Neural cell (in vitro differentiated cells): ENCODE data around the gene ZG16B. TPM values are rescaled to one million over a fixed set of nuclear protein-coding genes. Genes with fewer than 3 reads are reported as not detected.

Experiments
- H2AFZ ChIP-seq: fragments of 200-600, 300-800 bp; sonication (generic), shearing (Covaris generic); 2 replicates; pipeline ENCODE4 v1.6.0; 2014; ENCODE audit warnings: low read depth, mild to moderate bottlenecking, antibody characterized with exemption, low read length, moderate library complexity
- H3F3A ChIP-seq: fragments of 200-600 bp; shearing (Covaris generic); 2 replicates; pipeline ENCODE4 v1.6.1; 2016; ENCODE audit warnings: mild to moderate bottlenecking, moderate library complexity, mixed read lengths, antibody characterized with exemption, low read length; ENCODE audit not compliant: insufficient read depth, poor library complexity, severe bottlenecking
- H3K27ac ChIP-seq: fragments of 200-600, 300-800 bp; sonication (generic), shearing (Covaris generic); 2 replicates; pipeline ENCODE4 v1.5.1; 2014; ENCODE audit warnings: mild to moderate bottlenecking, low read length, moderate library complexity
- H3K27me3 ChIP-seq: fragments of 300-800, 200-600 bp; sonication (generic), shearing (Covaris generic); 2 replicates; pipeline ENCODE4 v1.6.0; 2014; ENCODE audit warnings: mild to moderate bottlenecking, low read depth, low read length, moderate library complexity; ENCODE audit not compliant: insufficient read depth
- H3K36me3 ChIP-seq: fragments of 300-800, 200-600 bp; sonication (generic), shearing (Covaris generic); 2 replicates; pipeline ENCODE4 v1.5.1; 2014; ENCODE audit warnings: mild to moderate bottlenecking, antibody characterized with exemption, low read length, moderate library complexity; ENCODE audit not compliant: insufficient read depth
- H3K4me2 ChIP-seq: fragments of 300-800, 200-600 bp; sonication (generic), shearing (Covaris generic); 2 replicates; pipeline ENCODE4 v1.6.0; 2014; ENCODE audit warnings: mild to moderate bottlenecking, low read length
- H3K4me3 ChIP-seq: fragments of 300-800, 200-600 bp; sonication (generic), shearing (Covaris generic); 2 replicates; pipeline ENCODE4 v1.5.1; 2014; ENCODE audit warnings: mild to moderate bottlenecking, low read length, moderate library complexity
- H3K79me2 ChIP-seq: fragments of 200-600 bp; shearing (Covaris generic); replicated peaks from 2 replicates; pipeline ENCODE4 v1.6.0; 2014; ENCODE audit warnings: mild to moderate bottlenecking, low read length, moderate library complexity; ENCODE audit not compliant: insufficient read depth
- H3K9ac ChIP-seq: fragments of 300-800, 200-600 bp; sonication (generic), shearing (Covaris generic); 2 replicates; pipeline ENCODE4 v1.6.1; 2016; ENCODE audit warnings: mild to moderate bottlenecking, low read length, mixed read lengths
- H3K9me2 ChIP-seq: fragments of 200-600 bp; shearing (Covaris generic); 2 replicates; pipeline ENCODE4 v1.6.1; 2016; ENCODE audit warnings: mild to moderate bottlenecking, low read length, mixed read lengths; ENCODE audit not compliant: insufficient read depth
- H3K9me3 ChIP-seq: fragments of 200-600, 300-800 bp; sonication (generic), shearing (Covaris generic); 2 replicates; pipeline ENCODE4 v1.6.1; 2016; ENCODE audit warnings: mild to moderate bottlenecking, mixed run types, low read length, moderate library complexity, mixed read lengths
- H4K20me1 ChIP-seq: fragments of 200-600 bp; shearing (Covaris generic); 2 replicates; pipeline ENCODE4 v1.6.1; 2016; ENCODE audit warnings: mild to moderate bottlenecking, mixed run types; ENCODE audit not compliant: insufficient read depth
- EP300 ChIP-seq: fragments of 450-650 bp; conservative IDR thresholded peaks from 2 replicates; pipeline ENCODE4 v1.6.1; 2014; ENCODE audit warnings: antibody characterized with exemption, mild to moderate bottlenecking, moderate library complexity; ENCODE audit not compliant: poor library complexity, severe bottlenecking
- EZH2 ChIP-seq: fragments of 200-600, 300-800 bp; shearing (Covaris generic), sonication (generic); IDR thresholded peaks from 2 replicates; pipeline ENCODE4 v1.6.1; 2014; ENCODE audit warnings: antibody characterized with exemption, low read length, borderline replicate concordance, mild to moderate bottlenecking; ENCODE audit not compliant: insufficient read depth, poor library complexity, severe bottlenecking
- MXI1 ChIP-seq: fragments of 450-650 bp; conservative IDR thresholded peaks from 2 replicates; pipeline ENCODE4 v1.6.1; 2014; ENCODE audit warnings: antibody characterized with exemption, mild to moderate bottlenecking; ENCODE audit not compliant: poor library complexity, severe bottlenecking
- POLR2AphosphoS5 ChIP-seq: IDR thresholded peaks from 2 replicates; pipeline ENCODE4 v1.6.1; 2012
- RAD21 ChIP-seq: fragments of 450-650 bp; conservative IDR thresholded peaks from 2 replicates; pipeline ENCODE4 v1.6.1; 2014; ENCODE audit warnings: antibody characterized with exemption, mild to moderate bottlenecking, moderate library complexity
- SMC3 ChIP-seq: fragments of 450-650 bp; conservative IDR thresholded peaks from 2 replicates; pipeline ENCODE4 v1.6.1; 2014; ENCODE audit warnings: antibody characterized with exemption, mild to moderate bottlenecking, moderate library complexity; ENCODE audit not compliant: poor library complexity
- TAF1 ChIP-seq: IDR thresholded peaks from 2 replicates; pipeline ENCODE4 v1.6.1; 2012; ENCODE audit warnings: low read depth
- polyA plus RNA-seq: library from polyadenylated mRNA; depleted of rRNA; stranded (reverse); fragments of >200 nt; gene quantifications from 2 replicates; pipeline ENCODE4 v1.2.3, GENCODE V29; 2014
- TF ChIP-seq, protein P1 (sequence below): fragments of 450-650 bp; IDR thresholded peaks from 2 replicates; pipeline ENCODE4 v1.5.1; 2014; ENCODE audit warnings: antibody characterized with exemption, mild to moderate bottlenecking, moderate library complexity; ENCODE audit not compliant: poor library complexity, severe bottlenecking
- TF ChIP-seq, protein P2 (sequence below): IDR thresholded peaks from 2 replicates; pipeline ENCODE4 v1.6.1; 2012; ENCODE audit warnings: borderline replicate concordance

ZG16B gene
- polyA plus RNA-seq, 1 donor from 2014 or later, result not detected

DNA sequence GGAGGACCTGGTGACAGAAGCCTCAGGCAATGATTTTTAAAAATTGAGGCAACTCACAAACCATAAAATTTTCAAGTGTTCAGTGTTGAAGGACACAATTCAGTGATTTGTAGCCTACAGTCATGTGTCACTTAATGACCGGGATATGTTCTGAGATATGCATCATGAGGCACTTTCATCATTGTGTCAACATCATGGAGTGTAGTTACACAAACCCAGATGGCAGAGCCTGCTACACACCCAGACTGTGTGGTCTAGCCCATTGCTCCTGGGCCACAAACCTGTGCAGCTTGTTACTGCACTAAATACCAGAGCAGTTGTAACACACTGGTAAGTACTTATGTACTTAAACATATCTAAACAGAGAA, 30.3 kb upstream of the ZG16B start:
- no peaks in the 10 kb centered on the region for H3K36me3 ChIP-seq
- H3K27ac ChIP-seq, result no peak overlapping the region
- no peak overlapping the region for H3K4me3 ChIP-seq
- no peak overlapping the region for H3K9ac ChIP-seq
- no peak overlapping the region for H3K4me2 ChIP-seq
- no peak overlapping the region for H2AFZ ChIP-seq
- H3K79me2 ChIP-seq, result no peaks in the 10 kb centered on the region
- no peak for TF ChIP-seq SMC3
- TF ChIP-seq, protein P1, sequence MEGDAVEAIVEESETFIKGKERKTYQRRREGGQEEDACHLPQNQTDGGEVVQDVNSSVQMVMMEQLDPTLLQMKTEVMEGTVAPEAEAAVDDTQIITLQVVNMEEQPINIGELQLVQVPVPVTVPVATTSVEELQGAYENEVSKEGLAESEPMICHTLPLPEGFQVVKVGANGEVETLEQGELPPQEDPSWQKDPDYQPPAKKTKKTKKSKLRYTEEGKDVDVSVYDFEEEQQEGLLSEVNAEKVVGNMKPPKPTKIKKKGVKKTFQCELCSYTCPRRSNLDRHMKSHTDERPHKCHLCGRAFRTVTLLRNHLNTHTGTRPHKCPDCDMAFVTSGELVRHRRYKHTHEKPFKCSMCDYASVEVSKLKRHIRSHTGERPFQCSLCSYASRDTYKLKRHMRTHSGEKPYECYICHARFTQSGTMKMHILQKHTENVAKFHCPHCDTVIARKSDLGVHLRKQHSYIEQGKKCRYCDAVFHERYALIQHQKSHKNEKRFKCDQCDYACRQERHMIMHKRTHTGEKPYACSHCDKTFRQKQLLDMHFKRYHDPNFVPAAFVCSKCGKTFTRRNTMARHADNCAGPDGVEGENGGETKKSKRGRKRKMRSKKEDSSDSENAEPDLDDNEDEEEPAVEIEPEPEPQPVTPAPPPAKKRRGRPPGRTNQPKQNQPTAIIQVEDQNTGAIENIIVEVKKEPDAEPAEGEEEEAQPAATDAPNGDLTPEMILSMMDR, result no peak
- TF ChIP-seq MXI1, result no peak
- TF ChIP-seq EZH2, result no peak
- TF ChIP-seq EP300, result no peak
- TF ChIP-seq RAD21, result no peak
- no peak for TF ChIP-seq TAF1
- TF ChIP-seq, protein P2, sequence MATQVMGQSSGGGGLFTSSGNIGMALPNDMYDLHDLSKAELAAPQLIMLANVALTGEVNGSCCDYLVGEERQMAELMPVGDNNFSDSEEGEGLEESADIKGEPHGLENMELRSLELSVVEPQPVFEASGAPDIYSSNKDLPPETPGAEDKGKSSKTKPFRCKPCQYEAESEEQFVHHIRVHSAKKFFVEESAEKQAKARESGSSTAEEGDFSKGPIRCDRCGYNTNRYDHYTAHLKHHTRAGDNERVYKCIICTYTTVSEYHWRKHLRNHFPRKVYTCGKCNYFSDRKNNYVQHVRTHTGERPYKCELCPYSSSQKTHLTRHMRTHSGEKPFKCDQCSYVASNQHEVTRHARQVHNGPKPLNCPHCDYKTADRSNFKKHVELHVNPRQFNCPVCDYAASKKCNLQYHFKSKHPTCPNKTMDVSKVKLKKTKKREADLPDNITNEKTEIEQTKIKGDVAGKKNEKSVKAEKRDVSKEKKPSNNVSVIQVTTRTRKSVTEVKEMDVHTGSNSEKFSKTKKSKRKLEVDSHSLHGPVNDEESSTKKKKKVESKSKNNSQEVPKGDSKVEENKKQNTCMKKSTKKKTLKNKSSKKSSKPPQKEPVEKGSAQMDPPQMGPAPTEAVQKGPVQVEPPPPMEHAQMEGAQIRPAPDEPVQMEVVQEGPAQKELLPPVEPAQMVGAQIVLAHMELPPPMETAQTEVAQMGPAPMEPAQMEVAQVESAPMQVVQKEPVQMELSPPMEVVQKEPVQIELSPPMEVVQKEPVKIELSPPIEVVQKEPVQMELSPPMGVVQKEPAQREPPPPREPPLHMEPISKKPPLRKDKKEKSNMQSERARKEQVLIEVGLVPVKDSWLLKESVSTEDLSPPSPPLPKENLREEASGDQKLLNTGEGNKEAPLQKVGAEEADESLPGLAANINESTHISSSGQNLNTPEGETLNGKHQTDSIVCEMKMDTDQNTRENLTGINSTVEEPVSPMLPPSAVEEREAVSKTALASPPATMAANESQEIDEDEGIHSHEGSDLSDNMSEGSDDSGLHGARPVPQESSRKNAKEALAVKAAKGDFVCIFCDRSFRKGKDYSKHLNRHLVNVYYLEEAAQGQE, result no peak
- no peak for TF ChIP-seq POLR2AphosphoS5
- no peaks in the 10 kb centered on the region for H3F3A ChIP-seq
- H3K27me3 ChIP-seq, result no peaks in the 10 kb centered on the region
- H3K9me2 ChIP-seq, result no peaks in the 10 kb centered on the region
- peaks cover 10% of the 10 kb centered on the region for H3K9me3 ChIP-seq
- H4K20me1 ChIP-seq, result no peaks in the 10 kb centered on the region

DNA sequence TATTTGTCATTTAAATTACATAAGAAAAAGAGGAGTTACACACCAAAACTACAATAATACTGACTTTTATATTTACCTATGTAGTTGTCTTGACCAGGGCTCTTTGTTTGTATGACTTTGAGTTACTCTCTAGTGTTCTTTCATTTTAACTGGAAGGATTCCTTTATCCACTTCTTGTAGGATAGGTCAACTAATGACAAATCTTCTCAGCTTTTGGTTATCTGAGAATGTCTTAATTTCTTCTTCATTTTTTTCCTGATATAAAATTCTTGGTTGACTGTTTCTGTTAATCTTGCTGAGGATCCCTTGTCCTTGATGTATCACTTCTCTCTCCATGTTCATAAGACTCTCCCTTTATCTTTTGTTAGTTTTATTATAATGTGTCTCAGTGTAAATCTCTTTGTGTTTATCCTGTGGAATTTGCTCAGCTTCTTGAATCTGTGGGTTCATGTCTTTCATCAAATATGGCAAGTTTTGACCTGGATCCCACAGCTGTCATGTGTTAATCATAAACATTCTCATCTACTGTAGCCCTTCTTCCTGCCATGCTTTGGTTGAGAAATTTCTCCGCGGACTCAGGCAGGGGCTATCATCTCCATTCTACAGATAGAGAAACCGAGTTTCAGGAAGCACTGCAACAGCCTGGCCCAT, 26.4 kb upstream of the ZG16B start:
- TF ChIP-seq EP300 (no peak), RAD21 (no peak), SMC3 (no peak), POLR2AphosphoS5 (no peak), TAF1 (no peak), MXI1 (no peak), EZH2 (no peak)
- TF ChIP-seq, protein P1, result no peak
- TF ChIP-seq, protein P2, result no peak
- Histone ChIP-seq H3F3A (no peaks in the 10 kb centered on the region), H2AFZ (no peak overlapping the region), H3K9ac (no peak overlapping the region), H3K36me3 (no peaks in the 10 kb centered on the region), H3K4me2 (no peak overlapping the region), H3K27ac (no peak overlapping the region), H3K79me2 (no peaks in the 10 kb centered on the region), H3K4me3 (no peak overlapping the region), H3K9me2 (no peaks in the 10 kb centered on the region), H4K20me1 (no peaks in the 10 kb centered on the region), H3K27me3 (no peaks in the 10 kb centered on the region), H3K9me3 (peaks cover 10% of the 10 kb centered on the region)
